ENCODE data around the gene CTDSP2.
"Not testable (repeated sequence)": the region's sequence is repeated elsewhere in the genome, so short reads cannot be mapped to it uniquely, and the experiment has no call there.

The CTDSP2 gene

DNA sequence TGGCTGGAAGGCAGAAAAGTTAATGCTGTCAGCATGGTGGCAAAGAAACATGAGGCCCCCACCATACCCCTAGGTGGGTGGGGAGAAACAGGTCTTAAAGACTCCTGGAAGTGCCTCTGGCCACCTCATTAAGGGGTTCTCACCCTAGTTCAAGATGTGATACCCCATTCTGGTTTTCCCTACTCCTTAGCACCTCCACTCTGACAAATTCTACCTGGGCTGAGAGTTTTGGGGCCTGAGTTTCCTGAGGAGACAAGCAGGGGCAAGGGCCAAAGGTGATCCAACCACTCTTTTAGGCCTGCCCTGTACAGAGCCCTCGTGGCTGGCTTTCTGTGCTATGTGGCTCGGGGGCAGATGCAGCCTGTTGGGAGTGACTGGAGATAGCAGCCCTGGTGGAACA lies 20.1 kb downstream of the CTDSP2 start:
- no peak overlapping the region for H3K4me3 ChIP-seq (ENCODE audit: control insufficient read depth, low read depth, low read length)
- DNase-seq (ENCODE audit: low read depth) = no peak
- TF ChIP-seq, protein P1, sequence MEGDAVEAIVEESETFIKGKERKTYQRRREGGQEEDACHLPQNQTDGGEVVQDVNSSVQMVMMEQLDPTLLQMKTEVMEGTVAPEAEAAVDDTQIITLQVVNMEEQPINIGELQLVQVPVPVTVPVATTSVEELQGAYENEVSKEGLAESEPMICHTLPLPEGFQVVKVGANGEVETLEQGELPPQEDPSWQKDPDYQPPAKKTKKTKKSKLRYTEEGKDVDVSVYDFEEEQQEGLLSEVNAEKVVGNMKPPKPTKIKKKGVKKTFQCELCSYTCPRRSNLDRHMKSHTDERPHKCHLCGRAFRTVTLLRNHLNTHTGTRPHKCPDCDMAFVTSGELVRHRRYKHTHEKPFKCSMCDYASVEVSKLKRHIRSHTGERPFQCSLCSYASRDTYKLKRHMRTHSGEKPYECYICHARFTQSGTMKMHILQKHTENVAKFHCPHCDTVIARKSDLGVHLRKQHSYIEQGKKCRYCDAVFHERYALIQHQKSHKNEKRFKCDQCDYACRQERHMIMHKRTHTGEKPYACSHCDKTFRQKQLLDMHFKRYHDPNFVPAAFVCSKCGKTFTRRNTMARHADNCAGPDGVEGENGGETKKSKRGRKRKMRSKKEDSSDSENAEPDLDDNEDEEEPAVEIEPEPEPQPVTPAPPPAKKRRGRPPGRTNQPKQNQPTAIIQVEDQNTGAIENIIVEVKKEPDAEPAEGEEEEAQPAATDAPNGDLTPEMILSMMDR (IDR thresholded peaks at IDR 0.05; ENCODE audit: control insufficient read depth, insufficient read depth, low read depth, low read length, missing control alignments) = no peak

DNA sequence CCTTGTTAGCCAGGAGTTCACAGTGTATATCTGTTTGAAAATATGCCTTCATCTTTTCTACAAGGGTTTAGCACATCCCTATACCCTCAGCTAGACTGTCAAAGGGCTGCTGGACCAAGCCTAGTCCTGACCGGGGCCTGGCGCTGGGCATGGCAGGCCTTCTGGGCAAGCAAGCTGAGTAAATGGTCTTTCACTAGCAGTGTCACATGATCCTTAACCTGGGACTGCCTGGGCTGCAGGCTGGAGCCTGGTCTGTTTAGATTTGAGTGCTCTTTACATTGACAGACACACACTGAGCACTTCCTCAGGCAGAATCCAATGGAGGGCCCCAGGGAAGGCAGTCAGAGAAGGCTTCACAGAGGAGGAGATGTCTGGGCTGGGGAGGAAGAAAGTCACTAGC lies 21.1 kb downstream of the CTDSP2 start:
- no peak overlapping the region for H3K4me3 ChIP-seq (ENCODE audit: control insufficient read depth, low read depth, low read length)
- TF ChIP-seq, protein P1 (IDR thresholded peaks at IDR 0.05; ENCODE audit: control insufficient read depth, insufficient read depth, low read depth, low read length, missing control alignments) = no peak
- no peak for DNase-seq (ENCODE audit: low read depth)

DNA sequence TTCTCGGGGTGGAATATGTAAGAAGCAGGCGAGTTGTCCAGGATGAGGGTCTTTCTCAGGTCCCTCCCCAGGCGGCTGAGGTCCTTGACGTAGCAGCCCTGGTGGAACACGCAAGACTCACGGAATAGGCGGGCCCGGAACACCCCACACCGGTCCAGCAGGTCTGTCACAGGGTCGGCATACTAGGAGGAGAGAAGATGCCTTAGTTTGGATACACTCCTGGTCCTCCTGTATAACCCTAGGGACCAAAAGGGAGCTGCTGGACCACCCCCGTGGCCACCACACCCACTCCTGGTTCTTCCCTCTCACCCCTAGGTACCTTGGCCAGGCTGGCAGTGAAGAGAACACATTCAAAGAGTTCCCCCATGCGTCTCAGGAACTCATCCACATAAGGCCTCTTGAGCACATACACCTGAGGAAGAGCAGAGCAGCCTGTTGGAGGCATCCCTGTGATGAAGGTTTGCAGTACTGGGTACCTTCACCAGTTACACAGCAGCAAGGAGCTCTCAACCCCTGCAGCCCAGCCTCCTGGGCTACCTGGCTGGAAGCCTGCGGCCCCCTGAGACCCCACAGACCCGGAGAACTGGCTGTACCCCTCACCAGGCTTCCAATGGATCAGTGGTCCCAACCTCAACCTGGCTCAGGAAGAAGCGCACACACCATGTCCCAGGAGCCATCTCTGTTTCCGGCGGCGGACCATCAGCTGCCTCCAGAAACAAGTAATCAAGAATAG lies 22.5 kb downstream of the CTDSP2 start:
- DNase-seq (ENCODE audit: low read depth) = no peak
- TF ChIP-seq, protein P1 (IDR thresholded peaks at IDR 0.05; ENCODE audit: control insufficient read depth, insufficient read depth, low read depth, low read length, missing control alignments) = no peak
- H3K4me3 ChIP-seq (ENCODE audit: control insufficient read depth, low read depth, low read length) = no peak overlapping the region

DNA sequence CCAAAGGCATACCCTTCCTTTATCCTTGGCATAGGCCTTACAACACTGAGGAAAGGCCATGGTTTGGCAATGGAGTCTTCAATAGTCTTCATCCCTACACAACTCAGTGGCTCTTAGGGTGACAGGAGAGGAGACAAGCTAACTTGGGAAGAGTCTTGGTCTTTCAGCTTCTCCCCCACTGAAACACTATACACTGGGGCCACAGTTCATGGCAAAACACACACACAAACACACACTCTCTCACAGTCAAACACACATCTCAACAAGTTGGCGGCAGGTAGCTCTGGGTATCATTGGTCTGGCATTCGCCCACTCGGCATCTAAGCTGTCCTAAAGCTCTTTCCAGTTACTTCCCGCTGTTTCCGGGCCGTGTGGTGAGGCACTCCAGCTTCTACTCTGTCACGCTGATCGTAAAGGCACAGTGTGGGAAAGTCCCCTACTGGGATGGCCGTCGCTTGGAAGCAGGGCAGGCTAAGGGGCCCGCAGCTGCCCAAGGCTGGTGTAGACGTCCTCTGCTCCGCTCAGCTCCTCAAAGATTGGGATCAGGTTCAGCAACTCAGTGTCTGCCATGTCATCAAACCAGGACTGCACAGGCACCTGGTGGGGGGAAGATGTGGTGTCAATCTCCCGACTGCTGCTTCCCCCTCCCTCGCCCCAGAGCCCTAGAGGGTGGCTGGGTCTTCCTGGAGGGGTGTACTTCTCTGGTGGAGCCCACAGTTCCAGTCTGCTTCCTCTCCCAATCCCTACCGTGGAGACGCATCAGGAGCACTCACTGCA lies 23.2 kb downstream of the CTDSP2 start:
- TF ChIP-seq, protein P1 (IDR thresholded peaks at IDR 0.05; ENCODE audit: control insufficient read depth, insufficient read depth, low read depth, low read length, missing control alignments) = no peak
- no peak overlapping the region for H3K4me3 ChIP-seq (ENCODE audit: control insufficient read depth, low read depth, low read length)
- no peak for DNase-seq (ENCODE audit: low read depth)

DNA sequence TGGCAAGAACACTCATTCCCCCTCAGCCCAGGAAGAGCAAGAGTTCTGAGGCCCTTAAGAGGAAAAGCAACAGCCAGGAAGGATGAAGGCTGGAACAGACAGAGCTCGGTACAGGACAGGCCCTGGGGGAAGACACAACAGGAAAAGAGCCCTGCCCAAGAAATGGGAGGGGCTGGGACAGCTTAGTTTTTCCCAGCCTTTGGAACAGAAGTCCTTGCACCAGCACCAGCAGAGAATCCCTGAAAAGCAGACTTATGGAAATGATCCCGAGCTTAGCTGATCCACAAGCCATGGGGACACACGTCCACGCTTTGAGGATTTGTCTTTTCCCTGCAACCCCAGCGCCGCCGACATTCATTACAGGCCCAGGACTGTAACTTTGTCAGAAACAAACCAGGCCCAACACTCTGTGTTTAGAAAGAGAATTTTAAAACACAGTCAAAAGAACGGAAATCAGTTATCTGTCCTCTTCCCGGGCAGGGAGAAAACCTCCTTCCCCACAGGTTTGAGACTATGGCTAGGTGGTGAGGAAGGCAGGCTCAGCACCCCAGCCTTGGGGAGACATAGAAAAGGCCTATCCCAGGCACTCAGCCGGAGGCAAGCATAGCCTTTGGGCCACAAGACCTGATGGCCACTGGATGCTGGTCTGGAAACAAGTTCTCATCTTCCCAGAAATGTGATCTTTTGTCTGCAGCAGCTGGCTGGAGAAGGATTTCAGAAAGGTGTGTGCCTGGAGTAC lies 24.0 kb downstream of the CTDSP2 start:
- TF ChIP-seq, protein P1 (IDR thresholded peaks at IDR 0.05; ENCODE audit: control insufficient read depth, insufficient read depth, low read depth, low read length, missing control alignments) = no peak
- no peak for DNase-seq (ENCODE audit: low read depth)
- no peak overlapping the region for H3K4me3 ChIP-seq (ENCODE audit: control insufficient read depth, low read depth, low read length)

DNA sequence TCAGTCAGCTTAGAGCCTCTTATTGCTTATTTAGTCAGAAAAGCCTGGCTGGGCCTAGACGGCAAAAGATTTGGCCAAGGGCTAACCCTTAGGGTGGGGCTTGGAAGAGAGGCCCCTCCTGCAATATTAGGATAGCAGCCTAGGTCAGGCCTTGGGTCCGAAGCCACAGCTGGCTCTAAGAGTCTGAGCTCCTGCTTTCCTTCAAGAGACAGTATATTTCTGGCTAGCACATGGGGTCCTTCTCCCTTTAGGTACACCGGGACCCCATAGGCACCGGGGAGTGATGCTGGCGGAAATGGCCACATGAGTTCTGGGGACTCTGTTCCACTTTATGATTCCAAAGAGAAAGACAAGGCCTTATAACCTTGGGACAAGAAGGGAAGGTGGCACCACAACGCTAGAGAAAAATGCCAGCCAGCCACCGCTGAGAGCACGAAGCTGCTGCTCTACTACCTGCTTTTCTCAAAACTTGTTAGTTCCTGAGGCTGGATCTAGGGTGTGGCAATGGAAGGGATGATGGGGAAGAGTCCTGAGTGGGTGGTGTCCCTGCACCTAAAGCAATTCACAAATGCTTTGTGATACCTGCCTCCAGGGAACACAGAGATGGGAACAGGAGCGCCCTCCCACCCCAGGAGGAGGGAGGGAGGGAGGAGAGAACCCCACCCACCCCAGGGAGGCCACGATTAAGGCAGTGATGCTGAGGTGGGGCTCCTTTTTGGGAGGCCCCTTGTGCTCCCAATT lies 24.9 kb downstream of the CTDSP2 start:
- TF ChIP-seq, protein P1 (IDR thresholded peaks at IDR 0.05; ENCODE audit: control insufficient read depth, insufficient read depth, low read depth, low read length, missing control alignments) = no peak
- no peak overlapping the region for H3K4me3 ChIP-seq (ENCODE audit: control insufficient read depth, low read depth, low read length)
- no peak for DNase-seq (ENCODE audit: low read depth)

DNA sequence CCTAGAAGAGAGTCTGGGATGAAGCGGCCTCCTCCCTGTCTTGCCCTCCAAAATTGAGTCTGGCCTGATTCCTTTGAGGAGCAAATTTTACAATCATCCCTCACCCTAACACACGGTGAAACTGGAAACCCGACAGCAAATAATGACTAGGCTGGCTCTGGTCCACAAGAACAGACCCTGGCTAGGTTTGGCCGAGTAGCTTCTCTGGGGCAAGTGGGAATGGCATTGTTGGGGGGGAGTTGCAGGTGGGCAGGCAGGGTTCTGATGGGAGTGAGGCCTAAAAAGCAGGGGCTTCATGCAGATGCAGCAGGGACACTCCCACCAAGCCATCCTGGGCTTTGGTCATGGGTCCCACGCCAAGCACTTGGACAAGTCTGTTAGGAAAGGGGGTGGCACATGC lies 25.5 kb downstream of the CTDSP2 start:
- not testable (repeated sequence) for DNase-seq (ENCODE audit: low read depth); H3K4me3 ChIP-seq (ENCODE audit: control insufficient read depth, low read depth, low read length)

DNA sequence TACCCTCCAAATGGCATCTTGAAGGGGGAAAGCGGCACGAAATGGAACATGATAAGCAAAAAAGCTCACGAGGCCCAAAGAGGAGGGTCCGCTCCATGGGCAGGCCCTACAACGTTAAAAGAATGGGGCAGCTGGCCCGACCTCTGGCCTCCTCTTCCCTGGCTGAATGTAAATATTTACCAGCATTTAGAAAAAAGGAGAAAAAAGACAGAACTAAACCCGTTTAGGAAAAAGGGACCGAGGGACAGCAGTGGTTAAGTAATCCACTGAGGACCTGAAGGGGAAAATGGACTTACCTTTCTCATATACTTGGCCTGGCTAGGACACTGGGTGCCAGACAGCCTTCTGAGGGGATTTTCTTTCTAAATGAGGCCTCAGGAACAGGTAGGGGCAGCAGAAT lies 26.4 kb downstream of the CTDSP2 start:
- DNase-seq (ENCODE audit: low read depth); H3K4me3 ChIP-seq (ENCODE audit: control insufficient read depth, low read depth, low read length): not testable (repeated sequence)

DNA sequence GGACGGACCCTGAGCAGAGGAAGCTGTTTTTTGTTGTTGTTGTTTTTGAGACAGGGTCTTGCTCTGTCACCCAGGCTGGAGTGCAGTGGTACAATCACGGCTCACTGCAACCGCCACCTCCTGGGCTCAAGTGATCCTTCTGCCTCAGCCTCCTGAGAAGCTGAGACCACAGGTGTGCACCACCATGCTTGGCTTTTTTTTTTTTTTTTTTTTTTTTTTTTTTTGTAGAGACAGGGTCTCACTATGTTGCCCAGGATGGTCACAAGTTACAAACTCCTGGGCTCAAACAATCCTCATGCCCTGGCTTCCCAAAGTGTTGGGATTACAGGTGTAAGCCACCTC lies 28.6 kb downstream of the CTDSP2 start:
- DNase-seq (ENCODE audit: low read depth); H3K4me3 ChIP-seq (ENCODE audit: control insufficient read depth, low read depth, low read length): not testable (repeated sequence)

Measured in AG09309 (cell line).